Measurements from ENCODE around the gene MRPL2. TPM values are rescaled to one million over a fixed set of nuclear protein-coding genes. Genes with fewer than 3 reads are reported as not detected.

MRPL2 gene
- total RNA-seq, 2 experiments from 2014 or later, result 108 TPM

- no peak for ATAC-seq
- H3K4me3 Mint-ChIP-seq, result no peak overlapping the region
- no peaks in the 10 kb centered on the region for H3K27me3 Mint-ChIP-seq
- DNase-seq, result no peak
- H3K4me1 Mint-ChIP-seq (ENCODE audit: low read depth), result peaks cover 4% of the 10 kb centered on the region
- intact Hi-C loops (cut with micrococcal nuclease), result no loop called here
- peaks cover 32% of the 10 kb centered on the region for H3K36me3 Mint-ChIP-seq (ENCODE audit: low read depth)
- POLR2A ChIA-PET, result no interaction called here
- H3K9me3 Mint-ChIP-seq, result no peaks in the 10 kb centered on the region
- CTCF ChIA-PET, result interaction anchor here (1.6 kb wide), 1 partner anchor 11 kb away, joined by 3 read pairs; no protein-coding TSS in a partner anchor
- TF ChIP-seq, protein P1, sequence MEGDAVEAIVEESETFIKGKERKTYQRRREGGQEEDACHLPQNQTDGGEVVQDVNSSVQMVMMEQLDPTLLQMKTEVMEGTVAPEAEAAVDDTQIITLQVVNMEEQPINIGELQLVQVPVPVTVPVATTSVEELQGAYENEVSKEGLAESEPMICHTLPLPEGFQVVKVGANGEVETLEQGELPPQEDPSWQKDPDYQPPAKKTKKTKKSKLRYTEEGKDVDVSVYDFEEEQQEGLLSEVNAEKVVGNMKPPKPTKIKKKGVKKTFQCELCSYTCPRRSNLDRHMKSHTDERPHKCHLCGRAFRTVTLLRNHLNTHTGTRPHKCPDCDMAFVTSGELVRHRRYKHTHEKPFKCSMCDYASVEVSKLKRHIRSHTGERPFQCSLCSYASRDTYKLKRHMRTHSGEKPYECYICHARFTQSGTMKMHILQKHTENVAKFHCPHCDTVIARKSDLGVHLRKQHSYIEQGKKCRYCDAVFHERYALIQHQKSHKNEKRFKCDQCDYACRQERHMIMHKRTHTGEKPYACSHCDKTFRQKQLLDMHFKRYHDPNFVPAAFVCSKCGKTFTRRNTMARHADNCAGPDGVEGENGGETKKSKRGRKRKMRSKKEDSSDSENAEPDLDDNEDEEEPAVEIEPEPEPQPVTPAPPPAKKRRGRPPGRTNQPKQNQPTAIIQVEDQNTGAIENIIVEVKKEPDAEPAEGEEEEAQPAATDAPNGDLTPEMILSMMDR (IDR thresholded peaks at IDR 0.05), result no peak
- H3K27ac Mint-ChIP-seq, result peak overlapping the region; percentile 49
Measured at GRCh38 chr6:43034190-43034525, 25.1 kb downstream of the MRPL2 start.

DNA sequence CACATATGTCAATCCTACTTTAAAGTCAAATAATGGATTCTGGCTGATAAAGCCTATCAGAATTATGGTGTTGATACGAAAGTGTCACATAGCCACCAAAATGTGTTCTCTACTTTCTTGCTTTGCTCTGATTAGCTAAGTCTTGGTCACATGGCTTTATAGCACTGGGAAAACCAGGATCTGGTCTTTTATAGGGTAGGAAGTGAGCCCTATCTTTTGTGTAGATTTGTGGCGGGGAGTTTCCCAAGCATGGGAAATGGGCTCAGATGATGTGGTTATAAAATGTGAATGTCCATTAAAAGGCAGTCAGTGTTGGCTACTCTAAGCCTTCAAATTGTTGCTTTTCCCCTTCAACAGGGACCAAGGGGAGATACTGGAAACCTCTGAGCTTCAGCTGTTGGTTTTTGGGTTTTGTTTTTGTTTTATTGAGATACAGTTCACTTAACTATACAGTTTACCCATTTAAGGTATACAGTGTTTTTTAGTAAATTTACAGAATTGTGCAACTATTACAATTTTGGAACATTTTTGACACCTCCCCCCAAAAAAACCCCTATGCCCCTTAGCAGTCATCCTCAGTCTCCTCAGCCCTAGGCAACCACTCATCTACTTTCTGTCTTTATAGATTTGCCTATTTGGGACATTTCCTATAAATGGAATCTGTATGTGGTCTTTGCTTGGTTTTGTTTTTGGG is 25.6 kb downstream of the MRPL2 start:
- H3K27ac Mint-ChIP-seq, result peak overlapping the region; percentile 49

DNA sequence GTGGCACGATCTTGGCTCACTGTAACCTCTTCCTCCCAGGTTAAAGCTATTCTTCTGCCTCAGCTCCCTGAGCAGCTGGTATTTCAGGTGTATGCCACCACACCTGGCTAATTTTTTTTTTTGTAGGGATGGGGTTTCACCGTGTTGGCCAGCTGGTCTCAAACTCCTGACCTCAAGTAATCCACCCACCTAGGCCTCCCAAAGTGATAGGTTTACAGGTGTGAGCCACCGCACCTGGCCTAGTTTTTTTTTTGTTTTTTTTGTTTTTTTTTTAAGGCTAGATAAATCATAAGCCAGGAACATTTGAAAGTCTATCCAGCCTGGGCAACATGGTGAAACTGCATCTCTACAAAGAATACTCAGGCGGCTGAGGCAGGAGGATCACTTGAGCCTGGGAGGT is 26.9 kb downstream of the MRPL2 start:
- TF ChIP-seq, protein P1 (IDR thresholded peaks at IDR 0.05), result no peak

More for the DNA sequence above, 25.6 kb downstream of the MRPL2 start:
- ATAC-seq (no peak), DNase-seq (no peak)
- intact Hi-C loops (cut with micrococcal nuclease), result no loop called here
- ChIA-PET CTCF (interaction anchor here (0.8 kb wide), 1 partner anchor 23 kb away, joined by 3 read pairs; no protein-coding TSS in a partner anchor), POLR2A (interaction anchor here (2.2 kb wide), 1 partner anchor 12 kb away, joined by 8 read pairs; the partner anchor contains the start of gene RRP36)
- peaks cover 35% of the 10 kb centered on the region for H3K36me3 Mint-ChIP-seq (ENCODE audit: low read depth)
- peaks cover 4% of the 10 kb centered on the region for H3K4me1 Mint-ChIP-seq (ENCODE audit: low read depth)
- no peaks in the 10 kb centered on the region for H3K9me3 Mint-ChIP-seq
- H3K27me3 Mint-ChIP-seq, result no peaks in the 10 kb centered on the region
- TF ChIP-seq, protein P1 (IDR thresholded peaks at IDR 0.05), result no peak
- no peak overlapping the region for H3K4me3 Mint-ChIP-seq

GRCh38 chr6:43029120-43029519 is 30.1 kb downstream of the MRPL2 start:
- ATAC-seq, result no peak
- H3K4me1 Mint-ChIP-seq (ENCODE audit: low read depth), result peaks cover 13% of the 10 kb centered on the region
- CTCF ChIA-PET, result interaction anchor here (0.8 to 1.4 kb wide), 3 partner anchors 14 to 128 kb away, joined by 3 to 4 read pairs (median 3); no protein-coding TSS in a partner anchor
- POLR2A ChIA-PET, result interaction anchor here (0.6 to 1.3 kb wide), 2 partner anchors 14 to 111 kb away, joined by 3 to 5 read pairs; partner anchors contain the start of gene KLHDC3
- H3K4me3 Mint-ChIP-seq, result no peak overlapping the region
- H3K27ac Mint-ChIP-seq, result no peak overlapping the region
- no peak for DNase-seq
- TF ChIP-seq, protein P1 (IDR thresholded peaks at IDR 0.05), result no peak
- intact Hi-C loops (cut with micrococcal nuclease), result no loop called here
- H3K27me3 Mint-ChIP-seq, result no peaks in the 10 kb centered on the region
- peaks cover 56% of the 10 kb centered on the region for H3K36me3 Mint-ChIP-seq (ENCODE audit: low read depth)
- H3K9me3 Mint-ChIP-seq, result no peaks in the 10 kb centered on the region

More for the DNA sequence above, 26.9 kb downstream of the MRPL2 start:
- Mint-ChIP-seq H3K9me3 (no peaks in the 10 kb centered on the region), H3K27ac (no peak overlapping the region), H3K4me3 (no peak overlapping the region), H3K36me3 (ENCODE audit: low read depth) (peaks cover 37% of the 10 kb centered on the region), H3K4me1 (ENCODE audit: low read depth) (peaks cover 4% of the 10 kb centered on the region), H3K27me3 (no peaks in the 10 kb centered on the region)
- ChIA-PET CTCF (no interaction called here), POLR2A (interaction anchor here (0.6 to 2.2 kb wide), 4 partner anchors 11 to 772 kb away, joined by 3 to 8 read pairs (median 3); partner anchors contain the start of gene RRP36)
- DNase-seq (no peak), ATAC-seq (no peak)
- intact Hi-C loops (cut with micrococcal nuclease), result no loop called here

DNA sequence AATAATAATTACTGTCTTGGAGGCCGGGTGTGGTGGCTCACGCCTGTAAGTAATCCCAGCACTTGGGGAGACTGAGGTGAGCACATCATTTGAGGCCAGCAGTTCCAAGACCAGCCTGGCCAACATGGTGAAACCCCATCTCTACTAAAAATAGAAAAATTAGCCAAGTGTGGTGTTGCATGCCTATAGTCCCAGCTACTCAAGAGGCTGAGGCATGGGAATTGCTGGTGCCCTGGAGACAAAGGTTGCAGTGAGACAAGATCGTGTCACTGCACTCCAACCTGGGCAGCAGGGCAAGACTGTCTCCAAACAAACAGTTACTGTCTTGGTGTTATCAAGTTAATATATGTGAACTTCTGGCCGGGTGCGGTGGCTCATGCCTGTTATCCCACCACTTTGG is 32.9 kb downstream of the MRPL2 start:
- H3K36me3 Mint-ChIP-seq (ENCODE audit: low read depth), result peaks cover 46% of the 10 kb centered on the region
- H3K9me3 Mint-ChIP-seq, result no peaks in the 10 kb centered on the region
- DNase-seq, result no peak
- no peak for ATAC-seq
- H3K27me3 Mint-ChIP-seq, result no peaks in the 10 kb centered on the region
- no peak overlapping the region for H3K27ac Mint-ChIP-seq
- no peak overlapping the region for H3K4me3 Mint-ChIP-seq
- CTCF ChIA-PET, result interaction anchor here (1.8 kb wide), 1 partner anchor 117 kb away, joined by 5 read pairs; no protein-coding TSS in a partner anchor
- H3K4me1 Mint-ChIP-seq (ENCODE audit: low read depth), result peaks cover 14% of the 10 kb centered on the region
- POLR2A ChIA-PET, result no interaction called here
- intact Hi-C loops (cut with micrococcal nuclease), result no loop called here
- TF ChIP-seq, protein P1 (IDR thresholded peaks at IDR 0.05), result no peak

Data from activated CD8-positive, alpha-beta T cell treated with anti-CD3 and anti-CD28 coated beads for 36 hours (primary cell).